ENCODE data around the gene PLPPR1.

DNA sequence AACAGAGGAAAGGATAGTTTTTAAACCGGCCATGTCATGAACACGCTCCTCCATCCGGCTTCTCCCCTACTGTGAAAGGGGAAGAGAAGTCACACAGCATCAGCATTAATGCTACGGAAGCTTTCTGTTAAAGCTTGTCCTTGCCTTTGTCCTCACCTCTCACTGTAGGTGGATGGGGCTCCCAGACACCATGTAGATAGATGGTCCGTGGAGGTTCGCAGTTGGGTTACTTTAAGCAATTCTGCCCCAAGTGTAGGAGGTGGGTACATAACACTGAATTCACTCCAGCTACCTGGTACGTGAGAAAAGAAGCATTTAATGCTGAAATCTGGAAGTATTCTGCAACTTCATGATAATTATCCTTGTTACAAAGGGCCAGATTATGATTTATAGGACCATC lies 190.5 kb downstream of the PLPPR1 start:
- no peak for TF ChIP-seq EZH2 (IDR thresholded peaks at IDR 0.05; ENCODE audit: borderline replicate concordance, low read depth, low read length, poor library complexity, severe bottlenecking)
- TF ChIP-seq, protein P1, sequence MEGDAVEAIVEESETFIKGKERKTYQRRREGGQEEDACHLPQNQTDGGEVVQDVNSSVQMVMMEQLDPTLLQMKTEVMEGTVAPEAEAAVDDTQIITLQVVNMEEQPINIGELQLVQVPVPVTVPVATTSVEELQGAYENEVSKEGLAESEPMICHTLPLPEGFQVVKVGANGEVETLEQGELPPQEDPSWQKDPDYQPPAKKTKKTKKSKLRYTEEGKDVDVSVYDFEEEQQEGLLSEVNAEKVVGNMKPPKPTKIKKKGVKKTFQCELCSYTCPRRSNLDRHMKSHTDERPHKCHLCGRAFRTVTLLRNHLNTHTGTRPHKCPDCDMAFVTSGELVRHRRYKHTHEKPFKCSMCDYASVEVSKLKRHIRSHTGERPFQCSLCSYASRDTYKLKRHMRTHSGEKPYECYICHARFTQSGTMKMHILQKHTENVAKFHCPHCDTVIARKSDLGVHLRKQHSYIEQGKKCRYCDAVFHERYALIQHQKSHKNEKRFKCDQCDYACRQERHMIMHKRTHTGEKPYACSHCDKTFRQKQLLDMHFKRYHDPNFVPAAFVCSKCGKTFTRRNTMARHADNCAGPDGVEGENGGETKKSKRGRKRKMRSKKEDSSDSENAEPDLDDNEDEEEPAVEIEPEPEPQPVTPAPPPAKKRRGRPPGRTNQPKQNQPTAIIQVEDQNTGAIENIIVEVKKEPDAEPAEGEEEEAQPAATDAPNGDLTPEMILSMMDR (conservative IDR thresholded peaks at IDR 0.05; ENCODE audit: low read depth, low read length), result no peak
